ENCODE results near the gene S1PR3.

- TF ChIP-seq, protein P1, sequence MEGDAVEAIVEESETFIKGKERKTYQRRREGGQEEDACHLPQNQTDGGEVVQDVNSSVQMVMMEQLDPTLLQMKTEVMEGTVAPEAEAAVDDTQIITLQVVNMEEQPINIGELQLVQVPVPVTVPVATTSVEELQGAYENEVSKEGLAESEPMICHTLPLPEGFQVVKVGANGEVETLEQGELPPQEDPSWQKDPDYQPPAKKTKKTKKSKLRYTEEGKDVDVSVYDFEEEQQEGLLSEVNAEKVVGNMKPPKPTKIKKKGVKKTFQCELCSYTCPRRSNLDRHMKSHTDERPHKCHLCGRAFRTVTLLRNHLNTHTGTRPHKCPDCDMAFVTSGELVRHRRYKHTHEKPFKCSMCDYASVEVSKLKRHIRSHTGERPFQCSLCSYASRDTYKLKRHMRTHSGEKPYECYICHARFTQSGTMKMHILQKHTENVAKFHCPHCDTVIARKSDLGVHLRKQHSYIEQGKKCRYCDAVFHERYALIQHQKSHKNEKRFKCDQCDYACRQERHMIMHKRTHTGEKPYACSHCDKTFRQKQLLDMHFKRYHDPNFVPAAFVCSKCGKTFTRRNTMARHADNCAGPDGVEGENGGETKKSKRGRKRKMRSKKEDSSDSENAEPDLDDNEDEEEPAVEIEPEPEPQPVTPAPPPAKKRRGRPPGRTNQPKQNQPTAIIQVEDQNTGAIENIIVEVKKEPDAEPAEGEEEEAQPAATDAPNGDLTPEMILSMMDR (conservative IDR thresholded peaks at IDR 0.05; ENCODE audit: low read depth, low read length): no peak
- TF ChIP-seq EZH2 (IDR thresholded peaks at IDR 0.05; ENCODE audit: low read length, unreplicated experiment): no peak
- TF ChIP-seq EZH2phosphoT487 (IDR thresholded peaks at IDR 0.05; ENCODE audit: borderline replicate concordance, low read length): no peak
Measured at GRCh38 chr9:88979791-88980190, 11.5 kb upstream of the S1PR3 start.
